AML-193 (cell line): ENCODE measurements around the gene GRIK5.

Source experiments
- DNase-seq, 2 experiments: peaks; one replicate each; lab custom pipeline; 2025; lab: John Stamatoyannopoulos, UW

Gene GRIK5

DNA sequence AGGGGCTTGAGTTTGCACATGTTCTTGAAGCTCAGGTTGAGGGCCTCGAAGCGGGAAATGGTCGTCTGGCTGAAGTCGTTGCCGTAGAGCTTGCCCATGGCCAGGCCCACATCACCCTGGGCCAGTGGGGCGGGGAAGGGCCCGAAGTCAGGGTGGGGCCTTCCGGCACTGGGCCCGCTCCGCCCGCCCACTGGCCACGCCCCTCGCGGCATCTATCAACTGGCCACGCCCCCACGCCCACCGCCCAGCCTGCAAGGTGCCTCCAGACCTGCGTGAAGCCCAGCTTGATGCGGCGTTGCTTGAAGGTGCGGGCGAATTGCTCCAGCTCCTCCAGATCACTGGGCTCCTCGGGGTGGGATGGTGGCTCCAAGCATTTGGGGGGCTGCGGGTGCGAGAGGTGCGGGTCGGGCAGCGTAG, 25.8 kb upstream of the GRIK5 start:
- DNase-seq, result no peak

DNA sequence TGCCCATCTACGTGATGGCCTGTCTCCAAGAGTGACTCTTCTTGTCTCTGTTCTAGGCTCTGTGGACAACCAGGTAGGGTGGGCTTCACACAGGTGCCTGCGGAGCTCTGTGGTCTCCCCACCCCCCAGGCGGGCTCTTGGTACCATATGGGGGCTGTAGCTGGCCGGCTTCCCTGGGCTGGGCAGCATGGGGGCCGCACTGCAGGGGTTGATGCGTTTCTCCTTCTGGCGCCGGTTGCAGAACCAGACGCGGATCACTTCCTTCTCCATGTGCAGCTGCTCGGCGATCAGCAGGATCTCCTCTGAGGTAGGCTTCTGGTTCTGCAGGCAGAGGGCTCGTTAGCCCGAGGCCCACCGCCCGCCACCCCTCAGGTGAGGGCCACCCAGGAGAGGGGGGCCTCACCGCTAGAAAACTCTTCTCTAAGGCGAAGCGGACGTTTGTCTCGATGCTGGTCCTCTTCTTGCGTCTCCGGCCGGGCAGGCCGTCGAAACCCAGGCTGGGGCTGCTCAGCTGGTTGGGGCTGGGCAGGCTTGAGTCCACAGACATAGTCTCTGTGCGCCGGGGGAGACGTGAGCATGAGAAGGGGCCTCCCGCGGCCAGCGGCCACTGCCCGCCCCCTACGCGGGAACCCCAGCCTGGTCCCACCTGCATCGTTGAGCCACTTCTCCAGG, 25.3 kb upstream of the GRIK5 start:
- no peak for DNase-seq

DNA sequence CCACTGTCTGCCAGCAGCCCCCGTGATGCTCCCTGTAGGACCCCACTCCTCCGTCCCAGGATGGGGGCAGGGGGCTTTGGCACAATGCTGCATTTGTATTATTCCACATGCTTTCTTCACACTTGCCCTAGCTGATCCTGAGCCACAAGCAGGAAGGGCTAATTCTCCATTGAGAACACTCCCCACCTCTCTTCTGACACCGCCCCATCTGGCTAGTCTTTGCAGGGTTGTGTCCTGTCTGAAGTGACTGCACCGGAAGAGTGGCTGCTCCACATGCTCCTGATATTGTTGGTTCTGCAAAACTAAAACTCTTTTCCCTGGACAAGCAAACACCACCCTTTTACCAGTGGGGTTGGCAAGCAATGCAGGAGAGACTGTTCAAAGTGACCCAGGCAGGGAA, 23.9 kb upstream of the GRIK5 start:
- DNase-seq, result no peak

DNA sequence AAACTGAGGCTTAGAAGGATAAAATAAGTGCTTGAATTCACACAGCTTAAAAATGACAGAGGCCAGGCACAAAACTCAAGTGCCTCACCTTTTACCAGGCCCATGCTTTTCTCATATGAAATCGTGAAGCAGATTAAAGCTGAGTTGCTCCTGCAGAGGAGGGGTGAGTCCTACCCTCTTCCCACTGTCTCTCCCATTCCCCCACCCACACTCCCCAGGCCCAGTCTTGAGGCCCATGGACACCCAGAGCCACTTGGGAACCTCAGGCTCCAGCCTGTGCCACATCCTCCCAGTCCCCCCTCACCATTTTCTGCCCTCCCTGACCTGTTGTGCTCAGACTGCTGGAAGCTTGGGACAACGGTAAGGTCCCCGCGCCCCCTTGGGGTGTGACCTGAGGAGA, 23.5 kb upstream of the GRIK5 start:
- DNase-seq, result no peak

DNA sequence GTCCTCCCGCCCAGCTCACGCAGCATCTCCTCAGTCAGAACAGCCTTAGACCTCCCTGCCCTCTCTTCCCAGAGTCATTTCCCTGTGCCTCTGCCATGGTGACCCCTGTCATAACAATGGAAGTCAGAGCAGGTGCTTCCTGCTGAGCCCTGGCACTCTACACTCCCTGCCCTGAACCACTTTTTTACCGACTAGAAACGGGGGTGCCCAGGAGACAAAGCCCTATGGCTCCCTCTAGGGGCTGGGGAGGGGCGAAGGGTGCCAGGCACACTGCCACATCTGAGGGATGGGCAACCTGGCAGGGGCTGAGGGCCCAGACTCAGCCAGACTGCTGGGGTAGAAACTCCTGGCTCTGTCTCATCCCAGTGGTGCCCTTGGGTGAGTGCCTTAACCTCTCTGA, 22.3 kb upstream of the GRIK5 start:
- peak; percentile 17 to 45 for DNase-seq

DNA sequence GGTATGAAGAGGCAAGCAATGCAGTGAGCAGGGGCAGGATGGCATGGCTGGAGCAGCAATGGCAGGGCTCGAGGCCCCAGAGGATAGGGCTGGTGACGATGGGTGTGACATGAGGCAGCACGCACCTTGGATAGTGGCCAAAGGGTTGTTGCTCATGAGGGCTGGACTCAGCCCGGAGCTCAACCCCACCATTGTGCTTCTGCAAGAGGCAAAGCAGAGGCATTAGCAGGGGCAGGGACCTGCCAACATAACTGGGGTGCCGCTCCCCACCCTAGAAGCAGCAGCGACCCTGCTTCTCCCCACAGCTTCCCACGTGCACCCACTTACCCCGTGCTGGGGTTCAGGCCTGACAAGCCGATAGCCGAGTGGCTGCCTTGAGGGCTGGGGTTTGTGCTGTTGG, 21.7 kb upstream of the GRIK5 start:
- no peak for DNase-seq

DNA sequence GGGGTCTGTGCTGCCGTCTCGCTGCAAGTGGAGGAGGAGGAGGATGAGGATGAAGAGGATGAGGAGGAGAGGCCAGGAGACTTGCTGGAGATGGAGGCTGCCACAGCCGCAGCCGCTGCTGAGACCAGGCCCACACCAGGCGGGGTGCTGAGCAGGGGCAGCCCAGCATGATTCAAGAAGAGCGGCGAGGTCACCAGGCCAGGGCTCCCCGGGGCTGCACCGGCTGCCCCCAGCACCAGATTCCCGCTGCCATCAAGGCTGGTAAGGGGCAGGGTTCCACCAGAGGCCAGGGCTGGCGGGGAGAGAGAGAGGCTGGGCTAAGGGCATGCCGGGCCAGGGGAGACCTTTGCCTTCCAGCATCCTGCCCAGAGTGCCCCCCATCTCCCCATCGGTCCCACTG, 21.3 kb upstream of the GRIK5 start:
- DNase-seq, result no peak

DNA sequence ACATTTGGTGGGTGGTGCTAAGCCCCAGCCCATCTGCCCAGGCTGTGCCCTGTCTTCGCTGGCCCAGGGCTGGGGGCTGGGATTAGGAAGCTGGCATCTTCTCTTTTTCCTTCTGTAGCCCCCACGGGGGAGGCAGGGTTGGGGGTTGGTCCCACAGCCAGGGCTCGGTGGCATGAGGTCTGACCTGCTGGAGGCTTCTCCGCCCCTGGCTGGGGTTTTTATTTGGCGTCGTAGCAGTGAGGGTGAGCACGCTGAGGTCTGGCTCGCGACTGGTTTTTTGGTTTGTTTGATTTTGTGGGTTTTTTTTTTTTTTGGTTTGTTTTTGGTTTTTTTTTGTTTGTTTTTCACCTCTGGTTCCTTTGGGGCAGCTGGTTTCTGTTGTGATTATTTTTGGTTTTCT, 20.7 kb upstream of the GRIK5 start:
- DNase-seq, result no peak

DNA sequence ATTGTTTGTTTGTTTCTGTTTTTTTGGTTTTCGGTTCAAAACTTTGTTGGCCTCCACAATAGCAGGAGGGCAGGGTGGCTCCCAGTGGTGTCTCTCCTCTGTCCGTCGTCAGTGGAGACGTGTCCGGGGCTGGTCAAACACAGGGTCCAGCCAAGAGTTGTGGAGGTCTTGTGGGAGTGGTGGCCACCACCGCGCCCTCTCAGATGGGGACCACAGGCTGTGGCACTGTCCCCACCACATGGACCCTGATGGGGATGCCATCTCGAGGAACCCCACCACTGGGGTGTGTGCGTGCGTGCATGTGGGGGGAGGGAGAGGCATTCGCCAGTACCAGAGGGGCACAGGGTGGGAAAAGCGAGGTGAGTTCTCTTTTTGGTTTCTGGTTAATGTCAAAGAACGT, 19.8 kb upstream of the GRIK5 start:
- no peak for DNase-seq

DNA sequence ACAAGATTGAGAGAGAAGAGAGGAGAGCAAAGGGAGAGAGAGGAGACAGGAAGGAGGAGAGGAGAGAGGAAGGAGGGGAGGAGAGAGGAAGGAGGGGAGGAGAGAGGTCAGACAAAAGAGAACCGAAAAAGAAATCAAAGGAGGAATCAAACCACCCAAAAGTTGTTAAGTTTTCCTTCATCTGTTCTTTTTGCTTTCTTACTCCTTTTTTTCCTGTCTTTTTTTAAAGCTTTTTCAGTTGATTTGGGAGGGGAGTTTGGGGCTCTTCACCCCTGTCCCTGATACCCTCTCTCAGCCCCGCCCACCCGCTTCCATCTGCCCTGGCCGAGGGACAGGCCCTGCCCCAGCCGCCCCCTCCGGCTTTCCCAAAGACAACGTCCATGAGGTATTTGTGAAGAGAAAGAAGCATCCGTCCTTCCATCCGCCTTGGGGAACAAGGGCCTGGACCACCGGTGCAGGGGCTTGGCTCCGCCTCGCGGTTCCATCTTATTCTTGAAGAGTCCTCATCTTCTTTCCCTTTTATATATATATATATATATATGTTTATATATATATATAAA, 19.3 kb upstream of the GRIK5 start:
- no peak for DNase-seq

DNA sequence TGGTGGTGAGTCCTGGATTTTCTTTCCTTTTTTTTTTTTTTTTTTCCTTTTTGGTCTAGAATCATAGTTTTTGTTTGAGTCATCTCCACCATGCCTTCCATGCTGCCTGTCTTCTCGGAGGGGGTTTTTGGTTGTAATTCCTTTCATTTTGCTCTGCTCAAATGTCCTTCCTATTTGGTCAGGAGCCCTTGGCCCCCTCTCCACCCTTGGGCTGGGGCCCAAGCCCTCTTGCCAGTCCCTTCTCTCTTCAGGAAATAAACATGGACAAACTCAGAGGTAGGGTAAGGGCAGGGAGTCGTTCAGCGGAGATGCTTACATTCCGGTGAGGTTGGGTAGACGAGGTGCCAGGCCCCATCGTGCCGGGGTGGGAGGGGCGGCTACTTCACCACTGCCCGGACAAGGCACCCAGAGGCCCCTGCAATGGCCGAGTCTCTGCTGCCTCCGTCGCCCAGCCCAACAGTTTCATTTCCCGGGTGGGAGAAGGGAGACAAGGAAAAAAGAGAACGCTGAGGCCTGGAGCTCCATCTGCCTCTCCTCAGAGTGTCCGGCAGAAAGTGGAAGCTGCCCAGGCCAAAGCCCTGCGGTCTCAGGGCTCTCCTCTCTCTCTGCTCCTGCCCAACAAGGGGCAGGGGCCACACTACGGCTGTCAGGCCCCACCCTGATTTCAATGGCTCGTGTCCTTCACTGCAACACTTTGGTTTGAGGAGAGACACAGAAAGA, 18.6 kb upstream of the GRIK5 start:
- no peak for DNase-seq

DNA sequence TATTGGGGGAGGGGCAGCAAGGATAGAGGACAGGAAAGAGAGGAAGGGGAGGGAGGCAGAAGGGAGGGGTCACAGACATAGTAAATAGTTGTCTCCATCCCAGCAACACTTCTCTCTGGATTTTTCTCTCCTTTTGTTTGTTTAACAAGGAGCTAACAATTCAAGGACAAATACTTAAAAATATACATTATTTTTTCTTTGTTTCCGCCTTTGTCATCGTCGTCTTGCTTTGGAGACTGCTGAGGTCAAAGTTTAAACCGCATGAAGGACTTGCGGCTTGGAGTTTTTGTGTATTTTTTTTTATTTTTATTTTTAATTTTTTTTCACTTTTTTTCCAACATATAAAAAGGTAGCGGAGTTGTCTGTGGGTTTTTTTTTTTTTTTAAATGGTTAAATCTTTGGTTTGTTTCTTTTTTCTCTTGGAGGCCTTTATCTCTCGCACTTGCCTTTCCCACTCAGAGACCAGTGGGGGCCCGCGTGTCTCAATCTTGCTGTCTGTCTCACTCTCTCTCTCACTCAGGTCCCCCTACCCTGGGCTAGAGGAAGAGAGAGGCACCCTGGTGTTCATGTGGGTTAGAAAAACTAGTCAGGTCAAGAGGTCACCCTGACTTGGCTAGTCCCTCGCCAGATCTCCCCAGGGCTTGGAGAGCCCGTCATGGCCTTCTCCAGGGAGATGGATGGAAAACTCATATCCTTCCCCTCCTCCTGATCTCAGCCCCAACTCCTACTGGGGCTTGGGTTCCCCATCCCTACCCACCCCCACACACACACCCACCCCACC, 17.0 kb upstream of the GRIK5 start:
- DNase-seq, result no peak

DNA sequence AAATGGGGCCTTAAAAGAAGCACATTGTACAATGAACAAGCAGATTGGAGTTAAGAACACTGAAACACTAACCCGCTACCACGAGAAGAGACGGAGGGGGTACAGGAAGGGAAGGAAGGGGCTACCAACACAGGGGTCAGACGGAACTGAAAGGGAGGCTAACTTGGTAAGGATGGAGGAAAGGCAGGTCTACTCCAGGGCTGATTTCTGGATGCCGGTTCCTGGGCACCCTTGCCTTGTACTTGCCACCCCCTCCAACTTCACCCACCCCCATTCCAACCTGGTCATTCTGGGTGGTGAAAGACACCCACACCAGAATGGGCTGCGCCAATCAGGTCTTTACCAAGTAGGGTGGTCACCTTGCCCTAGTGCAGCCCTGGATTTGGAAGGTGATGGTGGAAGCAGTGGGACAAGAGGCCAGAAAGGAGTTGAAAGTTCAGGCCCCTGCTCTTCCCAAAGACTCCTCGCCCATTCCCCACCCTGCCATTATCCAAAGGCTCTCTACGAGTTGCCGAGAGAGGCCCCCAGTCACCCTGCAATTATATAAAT, 16.3 kb upstream of the GRIK5 start:
- DNase-seq, result no peak

DNA sequence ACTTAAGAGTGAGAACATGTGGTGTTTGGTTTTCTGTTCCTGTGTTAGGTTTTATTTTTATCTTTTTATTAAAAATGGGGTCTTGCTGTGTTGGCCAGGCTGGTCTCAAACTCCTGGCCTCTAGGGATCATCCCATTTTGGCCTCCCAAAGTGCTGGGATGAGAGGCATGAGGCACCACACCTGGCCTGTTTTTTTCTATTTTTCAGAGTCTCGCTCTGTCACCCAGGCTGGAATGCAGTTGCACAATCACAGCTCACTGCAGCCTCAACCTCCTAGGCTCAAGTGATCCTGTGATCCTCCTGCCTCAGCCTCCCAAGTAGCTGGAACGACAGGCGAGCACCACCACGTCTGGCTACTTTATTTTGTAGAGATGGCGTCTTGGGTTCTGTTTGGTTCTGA, 13.5 kb upstream of the GRIK5 start:
- DNase-seq, result no peak

DNA sequence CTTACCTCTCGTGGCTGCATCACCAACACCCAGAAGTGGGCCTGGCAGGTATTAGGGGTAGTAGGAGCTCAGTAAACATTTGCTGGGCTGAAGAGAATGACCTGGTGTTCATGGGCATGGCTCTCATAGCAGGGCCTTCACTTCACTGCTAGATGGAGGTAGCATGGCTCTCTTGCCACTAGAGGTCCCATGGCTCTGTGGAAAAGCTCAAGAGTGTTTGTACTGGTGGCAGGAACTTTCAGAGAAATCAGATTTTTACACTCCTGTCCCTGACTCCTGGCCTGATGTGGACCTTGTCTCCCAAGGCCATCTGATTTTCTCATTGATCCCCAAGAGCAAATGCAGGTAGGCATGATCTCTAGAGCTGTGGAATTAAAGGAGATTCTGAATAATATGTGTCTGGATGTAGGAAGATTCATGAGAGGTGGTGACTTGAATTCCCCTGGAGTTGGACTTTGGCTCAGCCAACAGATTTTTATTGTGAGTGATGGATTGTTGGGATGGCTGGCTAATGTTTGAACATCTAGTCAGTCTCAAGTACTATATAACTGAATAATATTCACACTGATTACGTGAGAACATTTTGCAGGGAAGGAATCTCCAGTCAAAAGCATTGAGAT, 11.7 kb upstream of the GRIK5 start:
- DNase-seq, result peak; percentile 37 to 56

DNA sequence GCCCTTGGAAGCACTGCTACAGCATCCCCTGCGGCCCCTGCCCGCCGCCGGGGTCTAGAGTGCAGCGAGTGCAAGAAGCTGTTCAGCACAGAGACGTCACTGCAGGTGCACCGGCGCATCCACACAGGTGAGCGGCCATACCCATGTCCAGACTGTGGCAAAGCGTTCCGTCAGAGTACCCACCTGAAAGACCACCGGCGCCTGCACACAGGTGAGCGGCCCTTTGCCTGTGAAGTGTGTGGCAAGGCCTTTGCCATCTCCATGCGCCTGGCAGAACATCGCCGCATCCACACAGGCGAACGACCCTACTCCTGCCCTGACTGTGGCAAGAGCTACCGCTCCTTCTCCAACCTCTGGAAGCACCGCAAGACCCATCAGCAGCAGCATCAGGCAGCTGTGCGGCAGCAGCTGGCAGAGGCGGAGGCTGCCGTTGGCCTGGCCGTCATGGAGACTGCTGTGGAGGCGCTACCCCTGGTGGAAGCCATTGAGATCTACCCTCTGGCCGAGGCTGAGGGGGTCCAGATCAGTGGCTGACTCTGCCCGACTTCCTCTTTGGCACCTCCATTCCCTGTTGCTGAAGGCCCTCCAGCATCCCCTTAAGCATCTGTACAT, 10.9 kb upstream of the GRIK5 start:
- no peak for DNase-seq

DNA sequence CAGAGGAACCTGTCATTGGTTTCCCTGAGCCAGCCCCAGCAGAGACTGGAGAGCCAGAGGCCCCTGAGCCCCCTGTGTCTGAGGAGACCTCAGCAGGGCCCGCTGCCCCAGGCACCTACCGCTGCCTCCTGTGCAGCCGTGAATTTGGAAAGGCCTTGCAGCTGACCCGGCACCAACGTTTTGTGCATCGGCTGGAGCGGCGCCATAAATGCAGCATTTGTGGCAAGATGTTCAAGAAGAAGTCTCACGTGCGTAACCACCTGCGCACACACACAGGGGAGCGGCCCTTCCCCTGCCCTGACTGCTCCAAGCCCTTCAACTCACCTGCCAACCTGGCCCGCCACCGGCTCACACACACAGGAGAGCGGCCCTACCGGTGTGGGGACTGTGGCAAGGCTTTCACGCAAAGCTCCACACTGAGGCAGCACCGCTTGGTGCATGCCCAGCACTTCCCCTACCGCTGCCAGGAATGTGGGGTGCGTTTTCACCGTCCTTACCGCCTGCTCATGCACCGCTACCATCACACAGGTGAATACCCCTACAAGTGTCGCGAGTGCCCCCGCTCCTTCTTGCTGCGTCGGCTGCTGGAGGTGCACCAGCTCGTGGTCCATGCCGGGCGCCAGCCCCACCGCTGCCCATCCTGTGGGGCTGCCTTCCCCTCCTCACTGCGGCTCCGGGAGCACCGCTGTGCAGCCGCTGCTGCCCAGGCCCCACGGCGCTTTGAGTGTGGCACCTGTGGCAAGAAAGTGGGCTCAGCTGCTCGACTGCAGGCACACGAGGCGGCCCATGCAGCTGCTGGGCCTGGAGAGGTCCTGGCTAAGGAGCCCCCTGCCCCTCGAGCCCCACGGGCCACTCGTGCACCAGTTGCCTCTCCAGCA, 10.1 kb upstream of the GRIK5 start:
- no peak for DNase-seq

DNA sequence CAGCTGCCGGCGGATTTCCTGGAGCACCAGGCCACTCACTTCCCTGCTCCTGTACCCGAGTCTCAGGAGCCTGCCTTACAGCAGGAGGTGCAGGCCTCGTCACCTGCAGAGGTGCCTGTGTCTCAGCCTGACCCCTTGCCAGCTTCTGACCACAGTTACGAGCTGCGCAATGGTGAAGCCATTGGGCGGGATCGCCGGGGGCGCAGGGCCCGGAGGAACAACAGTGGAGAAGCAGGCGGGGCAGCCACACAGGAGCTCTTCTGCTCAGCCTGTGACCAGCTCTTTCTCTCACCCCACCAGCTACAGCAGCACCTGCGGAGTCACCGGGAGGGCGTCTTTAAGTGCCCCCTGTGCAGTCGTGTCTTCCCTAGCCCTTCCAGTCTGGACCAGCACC, 9.3 kb upstream of the GRIK5 start:
- no peak for DNase-seq

DNA sequence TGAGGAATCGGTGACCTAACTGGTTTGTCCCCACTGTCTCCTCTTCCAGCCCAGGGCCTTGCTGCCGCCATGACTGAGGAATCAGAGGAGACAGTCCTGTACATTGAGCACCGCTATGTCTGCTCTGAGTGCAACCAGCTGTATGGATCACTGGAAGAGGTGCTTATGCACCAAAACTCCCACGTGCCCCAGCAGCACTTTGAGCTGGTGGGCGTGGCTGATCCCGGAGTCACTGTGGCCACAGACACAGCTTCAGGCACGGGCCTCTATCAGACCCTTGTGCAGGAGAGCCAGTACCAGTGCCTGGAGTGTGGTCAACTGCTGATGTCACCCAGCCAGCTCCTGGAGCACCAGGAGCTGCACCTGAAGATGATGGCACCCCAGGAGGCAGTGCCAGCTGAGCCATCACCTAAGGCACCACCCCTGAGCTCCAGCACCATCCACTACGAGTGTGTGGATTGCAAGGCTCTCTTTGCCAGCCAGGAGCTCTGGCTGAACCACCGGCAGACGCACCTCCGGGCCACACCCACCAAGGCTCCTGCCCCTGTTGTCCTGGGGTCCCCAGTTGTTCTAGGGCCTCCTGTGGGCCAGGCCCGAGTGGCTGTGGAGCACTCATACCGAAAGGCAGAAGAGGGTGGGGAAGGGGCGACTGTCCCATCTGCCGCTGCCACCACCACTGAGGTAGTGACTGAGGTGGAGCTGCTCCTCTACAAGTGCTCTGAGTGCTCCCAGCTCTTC, 8.7 kb upstream of the GRIK5 start:
- no peak for DNase-seq

DNA sequence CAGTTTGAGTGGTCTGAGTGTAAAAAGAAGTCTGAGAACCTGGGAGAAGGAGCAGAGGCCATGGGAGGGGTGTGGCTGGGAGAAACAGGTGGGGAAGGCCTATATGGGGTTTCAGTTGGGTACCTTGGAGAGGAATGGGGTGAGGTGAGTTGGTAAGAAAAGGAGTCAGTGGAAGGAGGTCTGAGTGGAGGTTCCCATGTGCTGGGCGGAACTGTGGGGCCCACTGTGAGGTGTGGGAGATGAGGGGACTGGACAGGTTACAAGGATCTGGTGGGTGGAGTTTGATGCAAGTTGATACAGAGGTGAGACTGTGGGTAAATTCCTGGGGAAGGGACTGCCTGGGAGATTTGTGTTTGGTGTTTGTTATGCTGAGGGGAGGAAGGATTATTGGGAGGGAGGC, 8.1 kb upstream of the GRIK5 start:
- no peak for DNase-seq
